ENCODE data around the gene RSPH3.

- TF ChIP-seq CTCF (conservative IDR thresholded peaks at IDR 0.05; ENCODE audit: low read depth, low read length) (no peak), EZH2 (IDR thresholded peaks at IDR 0.05; ENCODE audit: low read length, unreplicated experiment) (no peak)
Measured at GRCh38 chr6:158988477-158988876, 11.5 kb downstream of the RSPH3 start.

Measured in PC-3 (cell line).